GM13977 (cell line): Measurements from ENCODE around the gene SULT1C2.

Source experiments
- DNase-seq: peaks from one replicate; pipeline ENCODE4 v3.0.0; 2012; ENCODE audit warnings: low spot score
- in situ Hi-C: fragments of 300-500 bp; cut with MboI; formaldehyde crosslinking; loops from one replicate; pipeline ENCODE4 v1.12.0; 2022; ENCODE audit warnings: low sequenced_read_pairs, low pct_unique_long_range_greater_than_20kb, mixed read lengths, inconsistent platforms; ENCODE audit not compliant: unreplicated experiment
- TF ChIP-seq, protein P1 (sequence below): IDR thresholded peaks from 2 replicates; pipeline ENCODE4 v1.5.1; 2012; ENCODE audit warnings: mild to moderate bottlenecking, control low read depth; ENCODE audit not compliant: insufficient read depth; ENCODE audit errors: extremely low read depth, missing control alignments

The SULT1C2 gene

DNA sequence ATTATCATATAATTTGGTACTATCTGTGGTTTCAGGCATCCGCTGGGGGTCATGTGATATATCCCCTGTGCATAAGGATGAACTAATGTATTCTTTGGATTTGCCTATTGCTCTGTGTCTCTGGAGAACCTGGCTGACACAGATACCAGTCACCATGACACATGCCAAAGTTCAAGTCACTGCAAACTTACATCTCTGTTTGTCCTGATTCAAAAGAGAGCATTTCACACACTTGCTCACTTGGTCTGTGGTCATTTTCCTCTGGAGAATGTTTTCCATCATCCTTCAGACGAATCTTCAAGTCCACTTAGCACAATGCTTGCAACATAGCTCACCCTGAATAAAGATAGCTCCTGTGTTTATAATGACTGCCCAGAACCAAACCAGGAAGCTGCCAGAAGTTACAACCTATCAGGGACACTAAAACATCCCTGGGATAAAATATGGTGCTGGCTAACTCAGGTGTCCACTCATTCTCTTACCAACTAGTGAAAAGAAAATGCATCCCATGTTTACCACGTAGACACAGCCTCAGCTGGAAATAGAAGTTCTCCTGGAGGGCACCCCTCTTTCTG lies 30.9 kb upstream of the SULT1C2 start:
- no peak for DNase-seq
- in situ Hi-C loops, result no loop called here
- TF ChIP-seq, protein P1, sequence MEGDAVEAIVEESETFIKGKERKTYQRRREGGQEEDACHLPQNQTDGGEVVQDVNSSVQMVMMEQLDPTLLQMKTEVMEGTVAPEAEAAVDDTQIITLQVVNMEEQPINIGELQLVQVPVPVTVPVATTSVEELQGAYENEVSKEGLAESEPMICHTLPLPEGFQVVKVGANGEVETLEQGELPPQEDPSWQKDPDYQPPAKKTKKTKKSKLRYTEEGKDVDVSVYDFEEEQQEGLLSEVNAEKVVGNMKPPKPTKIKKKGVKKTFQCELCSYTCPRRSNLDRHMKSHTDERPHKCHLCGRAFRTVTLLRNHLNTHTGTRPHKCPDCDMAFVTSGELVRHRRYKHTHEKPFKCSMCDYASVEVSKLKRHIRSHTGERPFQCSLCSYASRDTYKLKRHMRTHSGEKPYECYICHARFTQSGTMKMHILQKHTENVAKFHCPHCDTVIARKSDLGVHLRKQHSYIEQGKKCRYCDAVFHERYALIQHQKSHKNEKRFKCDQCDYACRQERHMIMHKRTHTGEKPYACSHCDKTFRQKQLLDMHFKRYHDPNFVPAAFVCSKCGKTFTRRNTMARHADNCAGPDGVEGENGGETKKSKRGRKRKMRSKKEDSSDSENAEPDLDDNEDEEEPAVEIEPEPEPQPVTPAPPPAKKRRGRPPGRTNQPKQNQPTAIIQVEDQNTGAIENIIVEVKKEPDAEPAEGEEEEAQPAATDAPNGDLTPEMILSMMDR, result no peak

GRCh38 chr2:108260773-108261172 lies 27.9 kb upstream of the SULT1C2 start:
- TF ChIP-seq, protein P1, result no peak
- no peak for DNase-seq
- in situ Hi-C loops, result no loop called here

DNA sequence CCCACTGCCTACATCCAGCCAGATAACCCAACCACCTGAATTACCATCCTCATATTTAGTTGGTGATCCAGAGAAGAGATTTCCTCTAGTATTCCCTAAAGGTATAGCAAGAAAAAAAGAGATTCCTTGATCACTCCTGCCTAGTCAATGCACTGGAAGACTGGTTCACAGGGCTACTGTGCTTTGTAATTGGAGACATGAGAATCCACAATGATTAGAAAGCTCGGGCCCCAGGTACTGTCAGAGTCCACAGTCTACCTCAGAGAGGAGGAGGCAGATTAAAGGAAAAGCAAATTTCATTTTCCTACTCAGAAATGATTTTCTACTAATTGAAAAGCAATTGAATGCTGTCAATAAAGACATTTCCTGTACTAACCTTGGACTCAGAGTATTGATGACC lies 26.7 kb upstream of the SULT1C2 start:
- TF ChIP-seq, protein P1, result no peak
- no peak for DNase-seq
- in situ Hi-C loops, result no loop called here

GRCh38 chr2:108263401-108263800 lies 25.3 kb upstream of the SULT1C2 start:
- no peak for DNase-seq
- in situ Hi-C loops, result no loop called here
- TF ChIP-seq, protein P1, result no peak

DNA sequence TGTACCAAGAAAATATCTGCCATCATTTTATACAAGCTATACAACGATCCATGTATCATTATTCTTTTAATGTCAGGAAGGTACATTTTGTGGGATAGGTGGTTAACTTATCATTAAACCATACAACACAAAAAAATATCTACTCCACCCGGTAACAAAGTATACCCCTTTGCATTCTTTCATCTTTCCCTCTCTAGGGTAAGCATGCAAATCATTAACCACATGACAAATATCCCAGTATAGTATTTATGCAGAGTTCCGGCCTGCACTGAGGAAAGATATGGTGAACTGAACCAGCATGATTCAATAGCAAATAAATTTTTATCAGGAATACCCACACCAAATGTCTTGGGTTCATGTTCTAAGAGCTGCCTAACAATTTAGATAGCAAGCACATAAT lies 22.5 kb upstream of the SULT1C2 start:
- no peak for DNase-seq
- in situ Hi-C loops, result no loop called here
- TF ChIP-seq, protein P1, result no peak

DNA sequence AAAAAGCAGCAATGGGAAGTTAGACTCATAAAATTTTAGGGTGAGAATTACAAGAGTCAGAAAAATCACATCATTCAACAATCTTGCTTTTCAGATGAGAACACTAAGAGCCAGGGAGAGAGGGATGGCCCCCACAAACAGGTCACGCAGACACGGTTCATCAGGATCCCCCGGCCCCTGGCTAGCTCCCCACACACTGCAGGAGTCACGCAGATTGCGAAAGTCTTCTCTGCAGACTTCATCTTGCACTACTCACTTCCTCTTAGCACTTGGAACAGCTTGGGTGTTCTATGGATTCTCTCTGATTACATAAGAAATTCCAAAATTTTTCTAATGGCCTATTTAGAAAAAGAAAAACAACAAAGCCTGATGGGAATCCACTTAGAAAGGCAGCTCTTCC lies 21.6 kb upstream of the SULT1C2 start:
- in situ Hi-C loops, result no loop called here
- TF ChIP-seq, protein P1, result no peak
- DNase-seq, result no peak

DNA sequence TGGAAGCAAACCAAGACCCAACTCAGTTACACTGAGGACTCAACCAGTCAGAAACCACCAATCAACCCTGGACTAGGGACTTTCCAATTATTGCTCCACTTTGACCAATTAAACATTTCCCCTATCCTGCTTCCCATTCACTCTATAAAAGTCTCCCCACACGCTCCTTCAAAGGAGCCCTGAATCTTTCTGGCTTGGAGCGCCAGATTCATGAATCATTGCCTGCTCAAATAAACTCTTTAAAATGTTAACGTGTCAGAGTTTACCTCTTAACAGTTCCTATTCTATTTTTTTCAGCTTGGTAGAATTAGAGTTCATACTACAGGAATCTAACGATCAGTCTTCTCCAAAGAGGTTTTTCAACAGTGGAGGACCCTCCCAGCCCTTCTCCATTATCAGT lies 20.7 kb upstream of the SULT1C2 start:
- in situ Hi-C loops, result no loop called here
- TF ChIP-seq, protein P1, result no peak
- DNase-seq, result no peak
